Measurements from ENCODE around the gene DDX24.
"Not testable (repeated sequence)": the region's sequence is repeated elsewhere in the genome, so short reads cannot be mapped to it uniquely, and the experiment has no call there.

Gene DDX24

DNA sequence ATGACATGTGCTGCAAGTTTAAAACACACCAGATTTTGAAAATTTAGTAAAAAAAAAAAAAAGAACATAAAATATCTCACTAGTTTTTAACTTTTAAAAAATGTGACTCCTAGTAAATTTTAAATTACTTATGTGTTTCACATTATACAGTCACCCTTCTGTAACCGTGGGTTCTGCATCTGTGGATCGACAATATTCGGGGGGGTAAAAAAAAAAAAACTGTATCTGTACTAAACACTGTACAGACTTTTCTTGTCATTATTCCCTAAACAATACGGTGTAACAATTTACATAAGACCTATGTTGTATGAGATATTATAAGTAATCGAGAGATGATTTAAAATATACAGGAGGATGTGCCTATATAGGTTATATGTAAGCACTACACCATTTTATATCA lies 3.2 kb downstream of the DDX24 start:
- DNase-seq: no peak

DNA sequence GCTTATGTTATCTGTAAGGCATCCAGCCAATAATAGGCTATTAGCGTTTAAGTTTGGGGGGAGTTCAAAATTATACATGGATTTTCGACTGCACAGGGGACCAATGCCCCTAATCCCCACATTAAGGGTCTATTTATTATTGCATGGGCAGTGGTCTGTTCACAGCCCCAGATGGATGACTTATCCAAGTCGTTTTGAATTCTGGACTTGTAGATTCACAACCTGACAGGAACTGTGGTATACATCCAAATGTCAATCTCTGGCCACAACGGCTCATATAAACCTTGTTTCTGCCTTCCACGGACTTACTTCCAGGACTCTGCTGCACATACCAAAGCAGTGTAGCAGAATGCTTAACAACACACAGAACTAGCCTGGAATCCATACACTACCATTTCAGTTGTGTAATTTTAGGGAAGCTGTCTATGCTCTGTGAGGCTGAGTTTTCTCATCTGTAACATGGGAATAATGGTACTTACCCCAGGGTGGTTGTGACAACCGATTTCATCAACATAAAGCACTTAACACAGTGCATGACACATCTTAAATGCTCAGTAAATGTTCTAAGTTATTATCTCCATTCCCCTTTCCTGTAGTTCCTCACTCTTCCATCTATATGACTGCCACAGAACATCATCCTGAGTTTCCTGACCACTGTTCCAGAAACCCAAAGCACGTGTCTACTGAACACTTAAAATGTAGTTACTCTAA lies 3.7 kb downstream of the DDX24 start:
- no peak for DNase-seq

DNA sequence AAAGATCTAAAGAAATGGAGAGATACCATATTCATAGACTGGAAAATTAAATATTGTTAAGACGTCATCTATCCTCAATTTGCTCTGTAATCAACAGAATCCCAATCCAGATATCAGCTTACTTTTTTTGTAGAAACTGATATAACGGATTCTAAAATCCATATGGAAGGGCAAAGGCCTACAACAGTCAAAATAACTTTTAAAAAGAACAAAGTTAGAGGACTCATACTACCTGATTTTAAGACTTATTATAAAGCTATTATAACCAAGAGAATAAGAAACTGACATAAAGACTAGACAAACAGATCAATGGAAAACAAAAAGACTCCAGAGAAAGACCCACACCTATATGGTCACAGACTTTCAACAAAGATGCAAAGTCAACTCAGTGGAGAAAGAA lies 6.0 kb downstream of the DDX24 start:
- no peak for DNase-seq

DNA sequence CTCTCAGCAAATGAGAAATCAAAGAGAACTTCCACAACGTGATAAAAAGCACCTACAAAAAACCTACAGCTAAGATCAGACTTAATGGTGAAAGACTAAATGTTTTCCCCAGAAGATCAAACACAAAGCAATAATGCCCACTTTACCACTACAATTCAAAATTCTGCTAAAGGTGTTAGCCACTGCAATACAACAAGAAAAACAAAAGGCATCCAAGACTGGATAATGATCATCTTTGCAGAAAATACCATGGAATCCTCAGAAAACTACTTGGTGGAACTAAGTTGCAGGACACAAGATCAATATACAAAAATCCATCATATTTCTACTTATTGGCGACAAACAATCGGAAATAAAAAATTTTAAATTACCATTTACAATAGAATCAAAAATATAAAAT lies 6.5 kb downstream of the DDX24 start:
- DNase-seq: no peak

DNA sequence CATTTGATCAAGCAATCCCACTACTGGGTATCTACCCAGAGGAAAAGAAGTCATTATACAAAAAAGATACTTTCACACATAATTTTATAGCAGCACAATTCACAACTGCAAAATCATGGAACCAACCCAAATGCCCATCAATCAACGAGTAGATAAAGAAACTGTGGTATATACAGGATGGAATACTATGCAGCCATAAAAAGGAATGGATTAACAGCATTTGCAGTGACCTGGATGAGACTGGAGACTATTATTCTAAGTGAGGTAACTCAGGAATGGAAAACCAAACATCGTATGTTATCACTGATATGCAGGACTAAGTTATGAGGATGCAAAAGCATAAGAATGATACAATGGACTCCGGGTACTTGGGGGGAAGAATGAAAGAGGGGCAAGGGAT lies 8.9 kb downstream of the DDX24 start:
- not testable (repeated sequence) for DNase-seq

- DNase-seq: no peak
These were observed 14.8 kb downstream of the DDX24 start for GRCh38 chr14:94066089-94066676.

- no peak for DNase-seq
These were observed 18.6 kb downstream of the DDX24 start for GRCh38 chr14:94062344-94062940.

DNA sequence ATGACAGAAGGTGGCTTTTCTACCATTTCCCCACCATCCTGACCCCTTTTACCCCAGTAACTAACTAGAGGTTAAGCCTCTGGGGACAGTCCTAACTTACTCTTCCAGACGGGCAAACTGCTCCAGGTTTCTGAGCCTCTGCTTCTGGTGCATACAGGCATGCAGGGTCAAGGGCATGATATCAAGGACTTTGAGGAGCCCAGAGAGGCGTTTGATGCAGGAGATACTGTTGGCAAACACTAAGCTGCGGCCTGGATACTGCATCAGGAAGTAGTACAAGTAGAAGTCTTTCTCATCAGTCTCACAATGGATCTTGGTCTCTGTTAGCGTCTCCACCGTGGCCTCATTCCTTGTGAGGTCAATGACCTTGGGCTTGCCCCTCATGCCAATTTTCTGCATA lies 21.0 kb downstream of the DDX24 start:
- no peak for DNase-seq

DNA sequence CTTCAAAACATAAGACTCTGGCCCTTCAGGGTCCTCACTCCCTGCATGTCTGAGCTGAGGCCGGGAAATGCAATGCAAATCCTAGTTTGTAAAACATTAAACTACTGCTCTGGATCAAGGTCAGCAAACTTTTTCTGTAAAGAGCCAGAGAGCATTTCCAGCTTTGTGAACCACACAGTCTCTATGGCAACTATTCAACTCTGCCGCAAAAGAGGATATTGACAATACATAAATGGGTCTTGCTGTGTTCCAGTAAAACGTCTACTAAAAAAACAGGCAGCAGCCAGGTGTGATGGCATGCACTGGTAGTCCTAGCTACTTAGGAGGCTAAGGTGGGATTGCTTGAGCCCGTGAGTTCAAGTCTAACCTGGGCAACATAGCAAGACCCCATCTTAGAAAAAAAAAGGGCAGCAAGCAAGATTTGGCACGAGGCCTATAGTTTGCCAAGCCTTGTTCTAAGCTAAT lies 22.3 kb downstream of the DDX24 start:
- DNase-seq: no peak

GRCh38 chr14:94058128-94058673 lies 22.8 kb downstream of the DDX24 start:
- DNase-seq: no peak

DNA sequence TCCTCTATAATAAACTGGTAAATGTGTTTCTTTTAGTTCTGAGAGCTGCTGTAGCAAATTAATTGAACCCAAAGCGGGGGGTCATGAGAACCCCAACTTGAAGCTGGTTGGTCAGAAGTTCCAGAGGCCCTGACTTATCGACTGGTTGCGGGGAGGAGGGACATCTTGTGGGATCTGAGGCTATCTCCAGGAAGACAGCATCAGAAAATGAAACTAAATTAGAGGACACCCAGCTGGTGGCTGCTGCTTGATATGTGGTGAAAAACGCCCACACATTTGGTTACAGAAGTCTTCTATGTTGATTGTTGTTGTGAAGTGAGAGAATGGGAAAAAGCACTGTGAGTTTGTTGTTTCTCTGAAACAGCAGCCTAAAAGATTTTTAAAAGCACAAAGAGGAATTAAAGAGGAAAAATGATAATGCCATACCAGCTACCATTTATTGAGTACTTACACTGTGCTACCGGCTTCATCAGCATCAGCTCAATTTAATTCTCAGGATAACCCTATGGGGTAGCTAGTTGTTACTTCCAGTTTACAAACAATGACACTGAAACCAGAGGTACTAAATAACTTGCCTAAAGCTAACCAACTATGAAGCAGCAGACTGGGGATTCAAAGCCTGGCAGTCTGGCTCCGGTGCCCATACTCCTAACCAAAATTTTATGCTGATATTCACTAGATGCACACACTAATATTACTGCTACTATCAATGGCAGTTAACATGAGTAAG lies 24.3 kb downstream of the DDX24 start:
- DNase-seq: no peak

GRCh38 chr14:94054936-94055335 lies 26.1 kb downstream of the DDX24 start:
- no peak for DNase-seq

GRCh38 chr14:94054401-94054800 lies 26.6 kb downstream of the DDX24 start:
- DNase-seq: no peak

GRCh38 chr14:94052662-94053061 lies 28.3 kb downstream of the DDX24 start:
- no peak for DNase-seq

DNA sequence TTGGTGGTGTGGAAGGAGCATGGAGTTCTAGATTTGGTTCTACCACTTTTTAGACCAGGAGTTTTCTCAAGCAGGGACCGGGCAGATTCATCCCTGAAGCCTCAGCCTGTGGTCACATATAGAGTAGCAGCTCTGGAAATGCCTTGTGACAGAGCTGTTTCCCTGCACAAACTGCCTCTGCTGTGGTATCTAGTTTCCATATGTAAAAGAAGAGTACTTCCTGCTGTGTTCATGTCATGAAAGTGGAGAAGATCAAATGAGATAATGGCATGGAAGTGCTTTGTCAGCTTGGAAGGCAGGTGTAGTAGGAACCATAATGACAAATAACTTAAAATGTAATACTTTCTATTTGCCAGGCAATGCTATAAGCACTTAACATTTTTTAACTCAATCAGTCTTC lies 28.8 kb downstream of the DDX24 start:
- no peak for DNase-seq

DNA sequence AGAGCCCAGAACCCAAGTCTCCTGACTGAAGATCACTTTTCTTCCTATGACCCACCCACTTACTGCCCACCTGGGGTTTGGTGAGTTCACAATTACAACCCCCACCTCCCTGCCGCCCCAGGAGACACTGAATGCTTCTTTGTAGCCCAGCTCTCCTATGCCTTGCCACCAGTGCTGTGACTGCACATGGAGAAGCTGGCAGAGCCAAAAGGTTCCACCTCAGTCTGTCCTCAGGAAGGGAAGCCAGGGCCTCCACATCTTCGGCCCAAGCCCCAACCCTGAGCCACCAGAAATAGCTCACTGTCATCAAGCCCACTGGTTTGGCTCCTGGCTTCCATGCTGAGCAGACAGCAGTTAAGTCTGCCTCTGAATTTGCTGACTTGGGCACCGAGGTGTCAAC lies 29.2 kb downstream of the DDX24 start:
- DNase-seq: no peak

- no peak for DNase-seq
These were observed 29.9 kb downstream of the DDX24 start for GRCh38 chr14:94051115-94051514.

- DNase-seq: no peak
These were observed 30.6 kb downstream of the DDX24 start for GRCh38 chr14:94050231-94050880.

DNA sequence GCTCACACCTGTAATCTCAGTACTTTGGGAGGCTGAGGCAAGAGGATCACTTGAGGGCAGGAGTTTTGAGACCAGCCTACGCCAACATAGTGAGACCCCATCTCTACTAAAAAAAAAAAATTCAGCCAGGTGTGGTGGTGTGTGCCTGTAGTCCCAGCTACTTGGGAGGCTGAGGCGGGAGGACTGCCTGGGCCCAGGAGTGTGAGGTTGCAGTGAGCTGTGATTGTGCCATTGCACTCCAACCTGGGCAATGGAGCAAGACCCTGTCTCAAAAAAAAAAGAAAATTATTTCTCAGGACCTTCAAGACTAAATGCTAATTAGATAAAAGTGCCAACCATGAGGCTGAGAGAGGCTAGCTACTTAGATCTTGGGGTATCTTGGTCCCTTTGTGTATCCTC lies 31.4 kb downstream of the DDX24 start:
- no peak for DNase-seq

DNA sequence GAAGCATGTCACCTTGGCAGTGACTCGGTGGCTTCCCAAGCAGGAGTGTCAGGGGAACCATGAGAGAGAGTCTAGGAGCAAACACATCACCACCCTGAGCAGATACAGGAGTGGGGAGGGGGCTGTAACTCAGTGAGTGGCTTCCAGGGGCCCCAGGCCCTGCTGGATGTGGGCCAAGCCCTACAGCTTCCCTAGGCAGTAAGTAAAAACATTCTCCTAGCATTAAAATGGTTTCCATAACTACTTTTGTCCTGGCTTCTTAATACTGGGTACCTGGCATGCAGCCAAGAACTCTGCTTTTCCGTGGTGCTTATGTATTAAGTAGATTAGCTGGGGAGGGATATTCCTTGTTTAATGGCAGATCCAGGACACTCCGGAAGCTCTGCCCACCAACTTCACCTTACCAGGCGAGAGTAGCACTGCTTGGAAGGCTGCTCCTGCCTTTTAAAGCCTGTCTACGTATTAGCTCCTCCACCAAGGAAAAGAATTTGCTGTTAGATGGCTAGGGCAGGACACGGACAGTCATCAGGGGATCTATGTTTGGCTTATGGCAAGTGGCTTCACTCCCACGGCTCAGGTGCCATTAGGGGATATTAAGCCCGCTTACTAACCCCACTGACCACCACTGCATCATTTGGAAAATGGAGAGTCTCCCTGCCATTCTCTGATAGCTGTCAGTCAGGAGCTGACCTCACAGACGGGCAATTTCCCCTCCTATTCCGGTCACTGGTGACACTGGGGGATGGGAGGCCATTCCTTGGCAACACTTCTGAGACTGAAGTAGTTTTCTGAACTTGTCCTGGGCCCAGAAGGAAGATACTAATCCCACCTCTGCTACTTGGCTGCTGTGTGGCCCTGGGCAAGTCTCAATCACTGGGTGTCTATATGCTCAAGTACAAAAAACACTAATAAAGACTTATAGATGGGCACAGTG lies 32.0 kb downstream of the DDX24 start:
- DNase-seq: no peak

DNA sequence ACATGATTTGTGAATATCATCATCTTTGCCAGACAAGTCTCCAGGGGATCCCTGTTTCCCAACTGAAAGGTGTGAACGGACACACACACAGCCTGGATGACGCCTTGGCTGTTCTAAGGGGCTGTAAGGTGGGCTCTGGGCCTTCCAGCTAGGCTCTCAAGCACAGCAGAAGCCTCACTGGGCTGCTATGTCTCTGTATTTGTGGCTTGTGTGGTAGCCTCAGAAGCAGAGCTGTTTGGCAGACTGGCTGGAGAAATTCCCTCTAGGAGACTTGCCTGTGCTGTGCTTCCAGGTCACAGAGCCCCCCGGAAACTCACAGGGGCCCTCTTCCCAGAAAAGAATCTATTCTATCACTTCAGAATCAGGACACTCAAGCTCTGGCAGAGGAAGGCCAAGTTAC lies 33.4 kb downstream of the DDX24 start:
- DNase-seq: no peak

All from GF-D8 (cell line).